Upper lobe of right lung (tissue), 1 donor: ENCODE data around the gene VSIR. TPM values are rescaled to one million over a fixed set of nuclear protein-coding genes. Genes with fewer than 3 reads are reported as not detected.

Source experiments
- ATAC-seq: fragments of 200-7000 bp; cut with Tn5 transposase; one replicate; pipeline ENCODE4 v1.9.1; 2020; ENCODE audit warnings: mild to moderate bottlenecking, moderate library complexity
- DNase-seq: peaks from one replicate; pipeline ENCODE4 v3.0.0-alpha.2; 2020
- H3K27ac ChIP-seq: fragments of 200-600 bp; one replicate; pipeline ENCODE4 v1.8.0; 2022
- H3K27me3 ChIP-seq: fragments of 200-600 bp; one replicate; pipeline ENCODE4 v1.8.0; 2022; ENCODE audit warnings: mild to moderate bottlenecking
- H3K36me3 ChIP-seq: fragments of 200-600 bp; one replicate; pipeline ENCODE4 v1.8.0; 2022
- H3K4me1 ChIP-seq: fragments of 200-600 bp; one replicate; pipeline ENCODE4 v1.8.0; 2022
- H3K4me3 ChIP-seq: fragments of 200-600 bp; one replicate; pipeline ENCODE4 v1.8.0; 2022; ENCODE audit warnings: mild to moderate bottlenecking
- H3K9me3 ChIP-seq: fragments of 200-600 bp; one replicate; pipeline ENCODE4 v1.8.0; 2022
- CTCF ChIP-seq: fragments of 200-600 bp; IDR thresholded peaks from one replicate; pipeline ENCODE4 v1.8.0; 2022; ENCODE audit warnings: antibody characterized with exemption
- intact Hi-C: fragments of 100-400 bp; cut with DNase I; formaldehyde crosslinking; loops from one replicate; pipeline ENCODE4 v1.11.0; 2022
- total RNA-seq: library from RNA; stranded (reverse); fragmentation: NEBNext Ultra II Directional; extraction: Animal tissue kit (Norgen Biotek cat#: 25700); gene quantifications from one replicate; pipeline ENCODE4 v1.2.1, GENCODE V29; 2021
- donor health status: DM: no; HTN: yes; CAD: no; lungs with severe emphysema.

The VSIR gene
- total RNA-seq, 1 donor from 2014 or later, result 128 TPM

- no peak for TF ChIP-seq CTCF
- H3K4me3 ChIP-seq, result no peak overlapping the region
- intact Hi-C loops, result no loop called here
- no peaks in the 10 kb centered on the region for H3K9me3 ChIP-seq
- ATAC-seq (no peak), DNase-seq (no peak)
- H3K4me1 ChIP-seq, result no peaks in the 10 kb centered on the region
- no peaks in the 10 kb centered on the region for H3K27me3 ChIP-seq
- no peak overlapping the region for H3K27ac ChIP-seq
- no peaks in the 10 kb centered on the region for H3K36me3 ChIP-seq
Observed at GRCh38 chr10:71802715-71803488, 29.6 kb upstream of the VSIR start.

DNA sequence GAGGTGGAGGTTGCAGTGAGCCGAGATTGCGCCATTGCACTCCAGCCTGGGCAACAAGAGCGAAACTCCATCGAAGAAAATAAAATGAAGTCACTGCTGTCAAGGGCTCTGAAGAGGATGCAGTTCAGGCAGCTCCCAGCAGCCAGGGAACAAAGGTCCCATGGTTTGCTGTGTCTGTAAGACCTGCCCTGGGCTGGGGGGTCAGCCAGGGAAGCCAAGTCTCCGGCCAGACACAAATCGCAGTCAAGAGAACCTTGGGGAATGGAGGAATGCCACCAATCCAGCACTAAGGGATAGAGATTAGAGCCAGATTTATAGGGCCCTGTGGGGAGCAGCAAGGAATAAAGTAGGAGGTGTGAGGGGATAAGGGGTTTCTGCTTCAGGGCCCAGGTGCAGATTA lies 28.9 kb upstream of the VSIR start:
- H3K9me3 ChIP-seq, result no peaks in the 10 kb centered on the region
- no peaks in the 10 kb centered on the region for H3K4me1 ChIP-seq
- TF ChIP-seq CTCF, result no peak
- H3K36me3 ChIP-seq, result no peaks in the 10 kb centered on the region
- ATAC-seq (no peak), DNase-seq (no peak)
- no peak overlapping the region for H3K27ac ChIP-seq
- no peaks in the 10 kb centered on the region for H3K27me3 ChIP-seq
- intact Hi-C loops, result no loop called here
- no peak overlapping the region for H3K4me3 ChIP-seq

GRCh38 chr10:71801361-71801760 lies 28.0 kb upstream of the VSIR start:
- Histone ChIP-seq H3K9me3 (no peaks in the 10 kb centered on the region), H3K27ac (no peak overlapping the region), H3K4me1 (no peaks in the 10 kb centered on the region), H3K27me3 (no peaks in the 10 kb centered on the region), H3K36me3 (no peaks in the 10 kb centered on the region), H3K4me3 (no peak overlapping the region)
- ATAC-seq (no peak), DNase-seq (no peak)
- intact Hi-C loops, result no loop called here
- TF ChIP-seq CTCF, result no peak

DNA sequence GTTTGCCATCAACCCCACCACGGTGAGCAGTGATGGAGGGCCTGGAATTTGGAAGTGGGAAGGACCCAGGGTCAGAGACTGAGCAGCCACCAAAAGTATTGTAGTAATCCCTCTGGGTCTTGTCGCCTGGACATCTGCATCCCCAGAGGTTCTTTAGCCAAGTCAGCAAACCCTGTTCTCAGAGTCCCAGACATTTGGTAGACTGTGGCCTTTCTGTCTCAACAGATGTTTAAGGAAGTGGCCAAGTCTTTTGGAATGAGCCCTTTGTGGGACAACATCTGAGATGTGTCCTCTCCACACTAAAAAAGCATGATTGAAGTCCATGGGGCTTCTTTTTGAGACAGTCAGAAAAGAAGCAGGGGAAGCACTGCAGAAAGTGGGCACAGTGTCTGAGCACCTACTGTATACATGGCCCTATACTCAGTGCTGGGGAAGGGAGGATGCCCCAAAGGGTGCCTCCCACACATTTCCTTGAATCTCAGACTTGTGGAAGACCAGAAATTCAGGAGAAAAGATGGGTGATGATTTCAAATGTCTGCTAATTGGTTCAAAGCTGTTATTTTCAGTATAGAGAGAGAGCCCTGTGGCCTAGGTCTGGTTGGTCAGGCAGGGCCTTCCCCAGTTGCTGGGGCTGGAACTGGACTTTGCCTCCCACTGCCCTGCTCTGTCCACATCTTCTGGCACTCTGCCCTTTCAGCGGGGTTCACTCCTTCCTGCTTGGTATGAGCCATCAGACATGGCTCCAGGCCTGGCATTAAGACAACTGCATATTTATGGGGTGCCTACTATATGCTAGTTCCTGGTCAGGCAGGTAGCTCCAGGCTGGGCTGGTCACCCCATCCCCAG lies 26.5 kb upstream of the VSIR start:
- Histone ChIP-seq H3K9me3 (no peaks in the 10 kb centered on the region), H3K27ac (no peak overlapping the region), H3K4me1 (no peaks in the 10 kb centered on the region), H3K27me3 (no peaks in the 10 kb centered on the region), H3K4me3 (no peak overlapping the region), H3K36me3 (no peaks in the 10 kb centered on the region)
- TF ChIP-seq CTCF, result no peak
- intact Hi-C loops, result no loop called here
- ATAC-seq, result no peak
- DNase-seq, result no peak

DNA sequence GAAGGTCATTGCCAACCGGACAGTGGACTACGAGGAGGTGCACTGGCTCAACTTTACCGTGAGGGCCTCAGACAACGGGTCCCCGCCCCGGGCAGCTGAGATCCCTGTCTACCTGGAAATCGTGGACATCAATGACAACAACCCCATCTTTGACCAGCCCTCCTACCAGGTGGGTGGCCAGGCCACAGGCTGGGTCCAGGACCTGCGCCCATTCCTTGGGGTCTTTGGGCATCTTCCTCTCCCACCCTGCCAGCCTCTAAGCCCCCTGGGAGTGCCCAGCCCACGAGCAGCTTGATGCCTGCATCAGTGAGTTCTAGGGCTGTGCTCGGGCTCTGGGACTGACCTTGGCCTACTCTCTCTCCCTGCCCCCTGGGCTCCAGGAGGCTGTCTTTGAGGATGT lies 25.8 kb upstream of the VSIR start:
- intact Hi-C loops, result no loop called here
- Histone ChIP-seq H3K27me3 (no peaks in the 10 kb centered on the region), H3K4me1 (no peaks in the 10 kb centered on the region), H3K36me3 (no peaks in the 10 kb centered on the region), H3K27ac (no peak overlapping the region), H3K4me3 (no peak overlapping the region), H3K9me3 (no peaks in the 10 kb centered on the region)
- DNase-seq, result no peak
- ATAC-seq, result no peak
- TF ChIP-seq CTCF, result no peak
